Smooth muscle cell (in vitro differentiated cells): ENCODE measurements around the gene FOXI1. TPM values are rescaled to one million over a fixed set of nuclear protein-coding genes. Genes with fewer than 3 reads are reported as not detected.

Experiments used
- DNase-seq: peaks from one replicate; lab custom pipeline; 2025; ENCODE audit not compliant: unreplicated experiment; lab: John Stamatoyannopoulos, UW
- H2AFZ ChIP-seq: fragments of 200-600 bp; sonication (generic); 2 replicates; pipeline ENCODE4 v1.6.0; 2016; ENCODE audit warnings: antibody characterized with exemption, low read depth, mild to moderate bottlenecking
- H3F3A ChIP-seq: fragments of 200-600 bp; sonication (generic); 2 replicates; pipeline ENCODE4 v1.6.0; 2017; ENCODE audit warnings: antibody characterized with exemption, low read depth
- H3K27ac ChIP-seq: fragments of 200-600 bp; sonication (generic); 2 replicates; pipeline ENCODE4 v1.5.1; 2016; ENCODE audit warnings: low read depth, mild to moderate bottlenecking
- H3K27me3 ChIP-seq: fragments of 200-600 bp; sonication (generic); 2 replicates; pipeline ENCODE4 v1.6.1; 2016; ENCODE audit warnings: low read depth, mild to moderate bottlenecking
- H3K36me3 ChIP-seq: fragments of 200-600 bp; sonication (generic); 2 replicates; pipeline ENCODE4 v1.5.1; 2016; ENCODE audit warnings: low read depth
- H3K4me1 ChIP-seq: fragments of 200-600 bp; sonication (generic); 2 replicates; pipeline ENCODE4 v1.5.1; 2016; ENCODE audit warnings: low read depth
- H3K4me2 ChIP-seq: fragments of 200-600 bp; sonication (generic); 2 replicates; pipeline ENCODE4 v1.6.0; 2016; ENCODE audit warnings: mild to moderate bottlenecking
- H3K4me3 ChIP-seq: fragments of 200-600 bp; sonication (generic); 2 replicates; pipeline ENCODE4 v1.5.1; 2016; ENCODE audit warnings: mild to moderate bottlenecking
- H3K79me2 ChIP-seq: fragments of 200-600 bp; sonication (generic); 2 replicates; pipeline ENCODE4 v1.6.0; 2016; ENCODE audit warnings: low read depth, mild to moderate bottlenecking
- H3K9ac ChIP-seq: fragments of 200-600 bp; sonication (generic); 2 replicates; pipeline ENCODE4 v1.6.0; 2016; ENCODE audit warnings: low read depth
- H3K9me3 ChIP-seq: fragments of 200-600 bp; sonication (generic); replicated peaks from 2 replicates; pipeline ENCODE4 v1.5.1; 2016; ENCODE audit warnings: low read depth
- H4K20me1 ChIP-seq: fragments of 200-600 bp; sonication (generic); 2 replicates; pipeline ENCODE4 v1.6.0; 2016; ENCODE audit warnings: low read depth
- WGBS: methylation state at CpG from one replicate; pipeline ENCODE4 v1.1.7; 2016; ENCODE audit warnings: low lambda C conversion rate; 5-methylcytosine and 5-hydroxymethylcytosine counted together
- polyA plus RNA-seq: library from polyadenylated mRNA; unstranded; fragments of >200 nt; fragmentation: Nextera tagmentation; extraction: Ambion mirVana; gene quantifications from 2 replicates; pipeline ENCODE4 v1.2.1, GENCODE V29; 2016
- total RNA-seq: library from RNA; depleted of rRNA; stranded (reverse); fragments of >200 nt; gene quantifications from 2 replicates; pipeline ENCODE4 v1.2.3, GENCODE V29; 2014
- TF ChIP-seq, protein P1 (sequence below): fragments of 200-600 bp; sonication (generic); IDR thresholded peaks from 2 replicates; pipeline ENCODE4 v1.5.1; 2017; ENCODE audit warnings: borderline replicate concordance, mild to moderate bottlenecking, antibody characterized with exemption; ENCODE audit not compliant: insufficient read depth, poor library complexity, severe bottlenecking

FOXI1 gene
- total and polyA plus RNA-seq, 2 experiments from 2014 or later, result not detected

DNA sequence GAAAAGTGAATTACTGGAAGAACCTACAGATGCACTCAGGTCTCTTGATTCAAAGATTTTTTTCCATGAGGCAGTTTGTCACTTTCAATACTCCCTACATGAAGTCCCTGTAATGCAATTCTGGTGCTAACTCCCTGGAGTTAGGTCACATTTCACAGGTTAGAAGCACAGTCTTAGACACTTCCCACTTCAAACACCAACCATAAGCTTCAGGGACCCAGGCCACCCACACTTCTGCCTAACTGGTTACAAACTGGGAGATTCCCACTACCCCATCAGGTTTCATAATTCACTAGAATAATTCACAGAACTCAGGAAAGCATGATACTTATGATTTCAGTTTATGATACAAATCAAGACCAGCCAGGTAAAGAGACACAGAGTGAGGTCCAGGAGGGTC, 29.0 kb upstream of the FOXI1 start:
- no peak overlapping the region for H3K4me2 ChIP-seq
- H3K9ac ChIP-seq, result no peak overlapping the region
- no peaks in the 10 kb centered on the region for H4K20me1 ChIP-seq
- H3K4me3 ChIP-seq, result no peak overlapping the region
- no peaks in the 10 kb centered on the region for H3K4me1 ChIP-seq
- peaks cover 19% of the 10 kb centered on the region for H3K27me3 ChIP-seq
- H3K27ac ChIP-seq, result no peak overlapping the region
- H3K36me3 ChIP-seq, result no peaks in the 10 kb centered on the region
- no peaks in the 10 kb centered on the region for H3K9me3 ChIP-seq
- no peak for DNase-seq
- no peak overlapping the region for H2AFZ ChIP-seq
- no peaks in the 10 kb centered on the region for H3K79me2 ChIP-seq
- TF ChIP-seq, protein P1, sequence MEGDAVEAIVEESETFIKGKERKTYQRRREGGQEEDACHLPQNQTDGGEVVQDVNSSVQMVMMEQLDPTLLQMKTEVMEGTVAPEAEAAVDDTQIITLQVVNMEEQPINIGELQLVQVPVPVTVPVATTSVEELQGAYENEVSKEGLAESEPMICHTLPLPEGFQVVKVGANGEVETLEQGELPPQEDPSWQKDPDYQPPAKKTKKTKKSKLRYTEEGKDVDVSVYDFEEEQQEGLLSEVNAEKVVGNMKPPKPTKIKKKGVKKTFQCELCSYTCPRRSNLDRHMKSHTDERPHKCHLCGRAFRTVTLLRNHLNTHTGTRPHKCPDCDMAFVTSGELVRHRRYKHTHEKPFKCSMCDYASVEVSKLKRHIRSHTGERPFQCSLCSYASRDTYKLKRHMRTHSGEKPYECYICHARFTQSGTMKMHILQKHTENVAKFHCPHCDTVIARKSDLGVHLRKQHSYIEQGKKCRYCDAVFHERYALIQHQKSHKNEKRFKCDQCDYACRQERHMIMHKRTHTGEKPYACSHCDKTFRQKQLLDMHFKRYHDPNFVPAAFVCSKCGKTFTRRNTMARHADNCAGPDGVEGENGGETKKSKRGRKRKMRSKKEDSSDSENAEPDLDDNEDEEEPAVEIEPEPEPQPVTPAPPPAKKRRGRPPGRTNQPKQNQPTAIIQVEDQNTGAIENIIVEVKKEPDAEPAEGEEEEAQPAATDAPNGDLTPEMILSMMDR, result no peak
- no peaks in the 10 kb centered on the region for H3F3A ChIP-seq

GRCh38 chr5:170077526-170077925, 28.2 kb upstream of the FOXI1 start:
- no peak for DNase-seq
- WGBS, result 89% methylated on average over 5 of the region's 5 CpGs
- H4K20me1 ChIP-seq, result no peaks in the 10 kb centered on the region
- H3K9me3 ChIP-seq, result no peaks in the 10 kb centered on the region
- H3K4me2 ChIP-seq, result no peak overlapping the region
- peaks cover 19% of the 10 kb centered on the region for H3K27me3 ChIP-seq
- no peaks in the 10 kb centered on the region for H3K79me2 ChIP-seq
- H3K9ac ChIP-seq, result no peak overlapping the region
- no peaks in the 10 kb centered on the region for H3K36me3 ChIP-seq
- no peak overlapping the region for H2AFZ ChIP-seq
- no peak overlapping the region for H3K4me3 ChIP-seq
- H3F3A ChIP-seq, result no peaks in the 10 kb centered on the region
- no peak overlapping the region for H3K27ac ChIP-seq
- TF ChIP-seq, protein P1, result no peak
- no peaks in the 10 kb centered on the region for H3K4me1 ChIP-seq

GRCh38 chr5:170078458-170078857, 27.2 kb upstream of the FOXI1 start:
- H3F3A ChIP-seq, result no peaks in the 10 kb centered on the region
- H3K4me3 ChIP-seq, result no peak overlapping the region
- no peak overlapping the region for H3K27ac ChIP-seq
- H4K20me1 ChIP-seq, result no peaks in the 10 kb centered on the region
- H3K79me2 ChIP-seq, result no peaks in the 10 kb centered on the region
- H3K27me3 ChIP-seq, result peaks cover 17% of the 10 kb centered on the region
- TF ChIP-seq, protein P1, result no peak
- H3K9me3 ChIP-seq, result no peaks in the 10 kb centered on the region
- no peak for DNase-seq
- WGBS, result 89% methylated on average over 3 of the region's 3 CpGs
- no peaks in the 10 kb centered on the region for H3K4me1 ChIP-seq
- no peak overlapping the region for H3K4me2 ChIP-seq
- no peaks in the 10 kb centered on the region for H3K36me3 ChIP-seq
- no peak overlapping the region for H3K9ac ChIP-seq
- H2AFZ ChIP-seq, result no peak overlapping the region

DNA sequence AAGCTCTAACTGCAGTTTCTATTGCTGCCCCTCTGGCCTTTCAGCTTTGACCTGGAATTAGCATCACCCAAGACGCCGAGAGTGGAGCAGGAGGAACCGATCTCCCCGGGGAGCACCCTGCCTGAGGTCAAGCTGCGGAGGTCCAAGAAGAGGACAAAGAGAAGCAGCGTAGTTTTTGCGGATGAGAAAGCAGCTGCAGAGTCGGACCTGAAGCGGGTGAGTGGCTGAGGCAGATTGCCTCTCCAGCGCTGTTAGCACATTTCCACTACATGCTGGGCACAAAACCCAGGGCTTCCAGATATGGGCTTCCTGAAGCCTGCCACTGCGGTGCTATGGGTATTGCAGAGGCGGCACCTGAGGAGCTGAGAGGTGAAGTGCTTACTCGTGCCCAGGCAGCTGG, 26.8 kb upstream of the FOXI1 start:
- Histone ChIP-seq H3K4me1 (no peaks in the 10 kb centered on the region), H3K27me3 (peaks cover 21% of the 10 kb centered on the region), H3K79me2 (no peaks in the 10 kb centered on the region), H3K9ac (no peak overlapping the region), H3K27ac (no peak overlapping the region), H3K36me3 (no peaks in the 10 kb centered on the region), H4K20me1 (no peaks in the 10 kb centered on the region), H3K9me3 (no peaks in the 10 kb centered on the region), H3K4me3 (no peak overlapping the region), H2AFZ (no peak overlapping the region), H3K4me2 (no peak overlapping the region), H3F3A (no peaks in the 10 kb centered on the region)
- 93% methylated on average over 13 of the region's 13 CpGs for WGBS
- TF ChIP-seq, protein P1, result no peak
- no peak for DNase-seq
